HG03097 (cell line): ENCODE results near the gene EDEM3.
"Not testable (repeated sequence)": the region's sequence is repeated elsewhere in the genome, so short reads cannot be mapped to it uniquely, and the experiment has no call there.

ENCODE experiments used
- ATAC-seq: cut with Tn5 transposase; IDR thresholded peaks from one replicate; pipeline ENCODE4 v1.9.1; 2021; ENCODE audit not compliant: unreplicated experiment, low FRiP score

EDEM3 gene

DNA sequence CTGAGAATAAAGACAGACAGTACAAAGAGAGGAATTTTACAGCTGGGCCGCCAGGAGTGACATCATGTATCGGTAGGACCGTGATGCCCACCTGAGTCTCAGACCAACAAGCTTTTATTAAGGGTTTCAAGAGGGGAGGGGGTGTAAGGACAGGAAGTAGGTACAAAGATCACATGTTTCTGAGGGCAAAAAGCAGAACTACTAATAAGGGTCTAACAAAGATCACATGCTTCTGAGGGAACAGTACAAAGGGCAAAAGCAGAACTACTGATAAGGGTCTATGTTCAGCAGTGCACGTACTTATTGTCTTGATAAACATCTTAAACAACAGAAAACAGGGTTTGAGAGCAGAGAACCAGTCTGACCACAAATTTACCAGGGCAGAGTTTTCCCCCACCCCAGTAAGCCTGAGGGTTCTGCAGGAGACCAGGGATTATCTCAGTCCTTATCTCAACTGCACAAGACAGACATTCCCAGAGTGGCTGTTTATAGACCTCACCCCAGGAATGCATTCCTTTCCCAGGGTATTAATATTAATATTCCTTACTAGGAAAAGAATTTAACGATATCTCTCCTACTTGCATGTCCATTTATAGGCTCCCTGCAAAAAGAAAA lies 73.9 kb downstream of the EDEM3 start:
- not testable (repeated sequence) for ATAC-seq

DNA sequence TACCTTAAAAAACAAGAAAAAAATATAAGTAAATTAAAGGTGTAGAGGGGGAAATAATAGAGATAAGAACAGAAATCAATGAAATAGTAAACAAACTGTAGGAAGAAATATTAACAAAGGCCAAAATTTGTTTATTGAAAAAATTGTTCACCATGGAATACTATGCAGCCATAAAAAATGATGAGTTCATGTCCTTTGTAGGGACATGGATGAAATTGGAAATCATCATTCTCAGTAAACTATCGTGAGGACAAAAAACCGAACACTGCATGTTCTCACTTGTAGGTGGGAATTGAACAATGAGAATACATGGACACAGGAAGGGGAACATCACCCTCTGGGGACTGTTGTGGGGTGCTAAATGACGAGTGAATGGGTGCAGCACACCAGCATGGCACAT lies 75.2 kb downstream of the EDEM3 start:
- ATAC-seq: not testable (repeated sequence)

DNA sequence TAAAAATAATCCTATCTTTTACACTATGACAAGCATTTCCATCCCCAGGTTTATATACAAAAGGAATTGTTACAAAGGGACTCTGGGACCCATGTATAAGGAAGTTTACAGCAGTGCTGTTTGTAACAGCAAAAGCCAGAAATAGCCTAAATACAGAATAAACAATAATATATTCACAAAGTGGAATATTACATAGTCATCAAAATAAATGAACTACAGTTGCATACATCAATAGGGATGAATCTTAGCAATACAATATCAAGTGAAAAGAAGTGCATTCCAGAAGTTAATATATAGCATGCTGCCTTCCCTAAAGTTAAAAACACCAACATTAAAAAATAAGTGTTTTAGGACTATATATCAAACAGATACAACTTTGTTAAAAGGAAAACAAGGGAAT lies 77.3 kb downstream of the EDEM3 start:
- ATAC-seq: no peak

DNA sequence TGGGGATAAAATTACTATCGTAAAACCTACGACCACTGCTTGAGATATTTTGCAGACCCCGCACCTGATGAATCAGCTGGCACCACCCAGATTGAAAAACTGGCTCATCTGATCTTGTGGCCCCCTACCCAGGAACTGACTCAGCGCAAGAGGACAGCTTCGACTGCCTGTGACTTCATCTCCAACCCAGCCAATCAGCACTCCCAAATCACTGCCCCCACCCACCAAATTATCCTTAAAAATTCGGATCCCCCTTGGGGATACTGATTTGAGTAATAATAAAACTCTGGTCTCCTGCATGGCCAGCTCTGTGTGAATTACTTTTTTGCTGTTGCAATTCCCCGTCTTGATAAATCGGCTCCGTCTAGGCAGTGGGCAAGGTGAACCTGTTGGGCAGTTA lies 81.4 kb downstream of the EDEM3 start:
- ATAC-seq: no peak

DNA sequence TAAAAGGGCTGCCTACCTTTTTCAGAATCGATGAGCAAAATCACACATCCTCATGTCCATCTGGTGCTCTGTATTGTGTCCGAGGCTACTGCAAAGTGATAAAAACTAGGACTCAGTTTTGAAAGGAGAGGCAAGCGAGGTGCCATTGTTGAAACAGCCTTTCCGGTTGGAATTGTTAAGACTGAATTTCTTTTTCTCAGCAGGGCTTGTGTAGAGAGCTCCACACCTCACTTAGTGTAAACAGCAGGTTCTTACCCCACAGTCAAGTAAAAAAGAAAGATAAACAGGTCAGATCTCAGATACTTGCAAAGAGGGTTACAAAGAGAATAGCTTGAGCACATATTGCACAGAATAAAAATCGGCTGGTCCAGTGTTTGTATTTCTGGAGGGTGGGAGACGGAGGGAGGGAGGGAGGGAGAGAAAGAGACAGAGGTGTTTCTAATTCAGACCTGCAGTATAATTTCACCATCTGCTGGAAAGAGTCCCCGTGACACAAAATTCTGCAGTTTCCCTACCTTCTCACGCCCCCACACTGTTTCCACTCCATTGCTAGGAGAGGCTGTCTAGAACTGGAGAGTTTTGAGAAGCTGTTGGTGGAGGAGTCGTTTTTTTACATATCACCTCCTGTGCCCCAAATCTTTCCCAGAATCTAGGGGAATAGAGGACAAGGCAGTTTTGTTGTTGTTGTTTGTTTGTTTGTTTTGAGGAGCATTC lies 82.5 kb downstream of the EDEM3 start:
- no peak for ATAC-seq

DNA sequence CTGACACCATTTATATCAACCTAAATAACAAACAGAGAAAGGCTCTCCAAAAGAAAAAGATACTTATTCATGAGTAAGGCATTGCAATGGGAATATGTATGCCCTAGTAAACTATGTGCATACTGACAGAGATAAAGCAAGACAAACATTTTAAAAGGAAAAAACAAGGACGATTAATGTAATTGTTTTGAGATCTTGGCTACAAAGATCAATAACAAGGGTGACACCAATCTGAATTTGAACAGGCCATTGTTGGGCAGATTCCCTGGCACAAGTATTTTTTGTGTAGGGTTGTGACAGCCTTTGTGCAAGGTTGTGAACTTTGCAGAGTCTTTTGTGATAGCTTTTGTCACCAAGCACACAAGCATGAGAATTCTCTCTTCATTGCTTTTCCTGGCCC lies 85.3 kb downstream of the EDEM3 start:
- ATAC-seq: no peak

DNA sequence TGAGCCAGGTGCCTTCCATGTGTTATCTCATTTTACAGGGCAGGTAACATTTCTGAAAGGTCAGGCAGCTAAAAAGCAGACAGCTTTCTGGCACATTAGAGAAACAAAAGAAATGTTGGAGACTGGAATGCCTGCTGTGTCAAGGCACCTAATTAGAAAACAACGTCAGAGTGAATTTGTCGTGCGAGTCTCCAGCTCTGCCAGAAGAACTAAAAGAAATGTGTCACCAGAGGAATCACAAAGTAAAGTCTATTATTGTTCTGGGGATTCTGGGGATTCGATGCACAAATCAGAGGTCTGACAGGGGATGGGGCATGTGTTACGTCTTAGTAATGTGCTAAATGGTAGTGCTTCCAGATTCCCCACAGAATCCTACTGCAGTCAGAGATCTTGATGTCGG lies 89.3 kb downstream of the EDEM3 start:
- no peak for ATAC-seq

DNA sequence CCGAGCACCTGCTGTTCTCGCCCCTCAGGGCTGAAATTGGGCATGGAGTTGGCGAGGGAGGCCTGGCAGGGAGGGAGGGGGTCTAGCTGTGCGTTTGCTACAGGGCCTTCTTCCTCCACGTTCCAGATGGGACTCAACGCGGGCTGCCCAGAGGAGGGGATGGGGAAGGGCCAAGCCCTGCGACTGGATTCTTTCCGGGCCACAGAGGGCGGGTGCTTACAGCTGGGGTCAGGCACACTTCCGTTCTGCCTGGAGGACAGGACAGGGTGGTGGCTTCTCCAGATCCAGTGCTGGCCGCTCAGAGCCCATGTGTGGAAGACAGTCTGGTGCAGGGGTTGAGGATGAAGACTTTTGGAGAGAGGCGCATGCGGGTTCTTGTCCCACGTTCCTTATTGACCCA lies 90.0 kb downstream of the EDEM3 start:
- ATAC-seq: no peak

DNA sequence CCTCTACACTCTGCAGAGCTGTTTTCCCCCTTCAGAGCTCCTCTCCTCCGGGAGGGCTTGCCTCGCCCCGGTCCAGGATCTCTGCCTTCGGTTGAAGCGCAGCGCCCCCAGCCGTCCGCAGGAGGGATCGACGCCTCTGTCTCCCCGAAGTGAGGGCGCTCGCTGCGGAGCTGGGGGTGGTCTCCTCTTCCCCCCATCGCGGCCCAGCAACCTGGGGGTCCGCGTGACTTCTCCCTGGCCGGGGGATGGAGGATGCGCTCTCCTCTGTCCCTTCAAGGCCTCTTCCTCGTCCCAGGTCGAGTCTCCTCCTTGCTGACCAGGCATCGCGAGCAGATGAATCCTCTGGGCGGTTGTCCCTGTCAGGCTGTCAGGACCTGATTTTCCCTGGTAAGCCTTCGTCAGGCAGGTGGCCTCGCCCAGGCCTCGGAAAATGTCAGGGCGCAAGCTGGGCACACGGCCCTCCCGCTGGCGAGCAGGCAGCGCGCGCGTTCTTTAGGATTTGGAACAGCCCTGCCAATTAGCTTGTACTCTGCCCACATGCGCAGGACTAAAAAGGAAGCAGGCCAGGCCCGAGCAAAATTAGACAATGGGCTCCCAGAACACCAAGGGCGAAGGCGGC lies 90.5 kb downstream of the EDEM3 start:
- no peak for ATAC-seq

DNA sequence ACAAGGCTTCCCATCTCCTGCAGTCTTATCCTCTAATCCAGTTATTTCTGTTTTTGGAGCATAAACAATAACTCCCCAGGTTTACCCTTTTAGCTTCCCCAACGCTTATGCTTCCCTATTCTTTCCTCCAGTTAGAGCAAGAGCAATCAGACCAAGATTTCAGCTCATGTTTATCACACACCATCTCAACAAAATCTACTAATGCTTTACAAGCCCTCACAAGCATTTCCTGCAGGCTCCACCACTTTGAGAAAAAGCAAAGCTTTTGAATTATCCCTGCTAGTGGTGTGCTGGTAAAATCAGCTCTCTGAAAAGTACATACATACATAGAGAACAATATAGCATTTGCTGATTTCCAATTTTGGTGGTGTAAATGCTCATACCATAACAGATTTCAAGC lies 92.9 kb downstream of the EDEM3 start:
- no peak for ATAC-seq

DNA sequence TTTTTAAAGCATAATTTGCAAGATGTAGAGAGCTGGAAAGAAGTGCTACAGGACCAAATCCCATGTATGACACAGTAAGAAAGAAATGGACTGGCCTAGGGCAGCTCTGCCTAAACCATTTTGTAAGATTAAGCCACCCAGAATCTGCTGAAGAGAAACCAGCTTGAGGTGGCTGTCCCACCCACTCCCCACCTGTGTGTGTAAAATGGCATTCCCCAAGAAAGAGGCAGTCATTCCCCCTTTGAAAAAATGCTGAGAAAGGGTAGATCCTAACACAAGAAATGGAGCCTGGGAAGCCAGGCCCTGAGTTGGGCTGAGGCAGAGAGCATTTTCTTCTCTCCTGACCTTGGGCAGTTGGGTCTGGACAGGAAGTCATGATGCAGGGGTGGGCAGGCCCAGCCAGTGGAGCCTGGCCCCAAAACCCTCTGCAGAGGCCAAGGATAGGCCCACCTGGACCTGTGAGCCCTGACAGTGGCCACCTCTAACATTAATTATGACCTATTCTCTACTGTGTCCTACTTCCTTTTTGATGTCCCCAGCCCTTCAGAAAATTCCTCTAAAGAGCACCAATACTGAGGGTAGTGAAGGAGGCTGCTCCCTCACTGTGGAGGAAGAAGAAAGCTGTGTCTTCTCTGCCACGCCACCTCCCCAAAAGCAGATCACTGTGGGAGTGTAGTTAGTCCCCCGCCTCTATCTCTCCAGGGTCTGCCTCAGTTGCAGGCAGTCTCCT lies 94.0 kb downstream of the EDEM3 start:
- ATAC-seq: no peak

DNA sequence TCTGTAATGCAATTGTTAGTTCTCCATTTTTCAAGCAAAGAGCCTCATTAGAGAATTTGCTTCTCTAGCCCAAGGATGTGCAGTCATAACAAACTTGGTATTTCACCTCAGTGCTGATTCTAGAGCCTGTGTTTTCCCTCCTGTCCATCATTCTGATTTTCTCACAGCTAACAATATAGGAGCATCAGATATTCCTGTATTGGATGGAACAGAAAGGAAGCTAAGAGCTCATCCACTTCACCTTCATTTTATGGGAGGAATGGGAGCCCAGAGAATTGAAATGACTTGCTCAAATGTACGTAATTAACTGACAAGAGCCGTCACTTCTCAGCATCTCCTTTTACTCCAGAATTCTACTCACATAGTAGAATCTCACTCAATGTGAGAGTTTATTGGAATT lies 96.6 kb downstream of the EDEM3 start:
- ATAC-seq: no peak

DNA sequence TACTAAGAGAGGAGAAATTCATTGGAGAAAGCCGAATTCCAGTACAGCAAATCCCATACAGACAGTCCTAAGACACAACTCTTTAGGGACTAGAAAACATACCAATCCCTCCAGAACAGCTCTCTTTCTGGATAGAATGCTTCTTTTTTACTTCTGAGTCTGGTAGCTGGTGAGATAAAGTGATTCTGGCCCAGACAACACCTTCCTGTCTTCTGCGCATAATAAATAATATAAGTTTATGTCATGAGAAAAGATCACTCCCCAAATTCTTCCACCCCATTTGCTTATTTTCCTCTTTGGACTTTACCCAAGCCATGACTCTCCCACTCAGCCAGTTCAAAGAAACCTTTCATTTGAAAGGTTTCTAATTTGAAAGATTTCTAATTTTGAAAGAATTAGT lies 98.4 kb downstream of the EDEM3 start:
- ATAC-seq: no peak

DNA sequence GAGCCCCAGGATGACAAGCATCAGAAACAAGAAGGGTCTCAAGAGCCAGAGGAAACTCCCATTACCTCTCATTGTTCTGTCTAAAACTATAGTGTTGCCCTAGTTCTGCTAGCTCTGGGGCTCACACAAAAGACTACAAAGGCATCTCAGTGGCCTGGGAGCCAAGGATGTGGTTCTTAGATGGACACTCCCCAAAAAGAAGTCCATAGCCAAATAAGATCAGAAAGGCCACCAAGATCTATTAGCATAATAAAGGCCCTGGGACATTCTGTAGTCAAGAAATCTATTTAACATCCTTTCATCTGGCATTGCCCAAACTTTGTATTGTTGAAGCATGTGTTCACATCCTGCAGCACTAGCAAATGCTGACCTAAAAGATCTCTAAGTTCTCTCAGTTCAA lies 99.5 kb downstream of the EDEM3 start:
- ATAC-seq: no peak

DNA sequence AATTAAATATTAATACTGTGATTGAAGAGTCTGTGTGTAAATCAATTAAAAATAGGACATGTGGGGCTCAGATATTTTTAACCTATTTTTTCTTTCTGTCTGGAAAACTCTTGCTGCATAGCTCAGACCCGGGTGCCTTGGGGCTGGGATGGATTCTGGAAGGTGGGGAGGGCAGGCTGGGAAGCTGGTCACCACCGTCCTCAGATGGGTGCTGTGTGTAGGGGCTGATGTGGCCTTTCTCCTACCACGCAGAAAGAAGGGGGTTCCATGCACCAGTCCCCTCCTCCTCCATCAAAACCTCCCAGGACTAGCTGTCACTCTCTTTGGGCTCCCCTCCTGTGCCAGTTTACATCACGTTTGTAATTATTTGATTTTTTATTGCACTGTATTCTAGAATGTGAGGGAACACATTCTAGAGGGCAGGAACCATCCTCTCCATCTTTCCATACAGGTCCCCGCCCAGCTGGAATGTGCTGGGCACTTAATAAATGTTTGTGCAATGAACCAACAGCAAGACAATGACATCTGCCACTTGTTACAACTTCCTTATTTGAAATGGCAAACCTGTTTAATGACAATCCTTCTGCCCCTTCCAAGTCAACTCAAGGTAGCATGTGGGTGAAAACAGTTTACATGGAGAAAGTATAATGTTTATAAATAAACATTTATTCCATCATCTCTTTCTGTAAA lies 104.3 kb downstream of the EDEM3 start:
- no peak for ATAC-seq

DNA sequence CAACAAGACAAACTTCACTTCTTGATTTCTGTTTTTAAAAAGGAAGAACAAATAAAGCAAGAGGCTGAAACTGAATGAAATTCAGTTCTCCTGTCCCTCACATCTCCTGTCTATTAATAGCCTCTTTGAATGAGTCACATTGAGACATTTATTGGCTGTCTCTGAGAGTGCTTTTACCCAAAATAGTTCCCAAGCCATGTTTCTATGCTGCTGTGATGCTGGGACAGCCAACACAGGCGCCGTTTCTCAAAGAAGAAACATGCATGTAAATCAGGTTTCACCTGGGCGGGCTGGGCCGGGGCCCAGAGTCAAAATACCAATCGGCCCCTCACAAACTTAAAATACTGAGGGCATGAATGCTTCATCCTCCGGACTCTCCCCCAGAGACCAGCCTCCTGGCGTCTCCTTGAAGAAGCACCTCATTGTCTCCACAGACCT lies 105.2 kb downstream of the EDEM3 start:
- no peak for ATAC-seq

DNA sequence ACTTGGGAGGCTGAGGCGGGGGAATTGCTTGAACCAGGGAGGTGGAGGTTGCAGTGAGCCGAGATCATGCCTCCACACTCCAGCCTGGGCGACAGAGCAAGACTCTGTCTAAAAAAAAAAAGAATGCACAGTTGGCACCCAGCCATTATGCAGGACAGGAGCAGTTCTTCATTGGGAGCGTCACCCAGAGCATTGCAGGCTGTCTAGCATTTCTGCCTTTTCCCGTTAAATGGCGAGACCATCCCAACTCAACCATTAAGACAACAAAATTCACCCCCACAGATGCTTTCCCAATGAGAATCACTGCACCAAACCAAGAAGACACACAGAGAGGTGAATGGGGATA lies 105.8 kb downstream of the EDEM3 start:
- no peak for ATAC-seq

DNA sequence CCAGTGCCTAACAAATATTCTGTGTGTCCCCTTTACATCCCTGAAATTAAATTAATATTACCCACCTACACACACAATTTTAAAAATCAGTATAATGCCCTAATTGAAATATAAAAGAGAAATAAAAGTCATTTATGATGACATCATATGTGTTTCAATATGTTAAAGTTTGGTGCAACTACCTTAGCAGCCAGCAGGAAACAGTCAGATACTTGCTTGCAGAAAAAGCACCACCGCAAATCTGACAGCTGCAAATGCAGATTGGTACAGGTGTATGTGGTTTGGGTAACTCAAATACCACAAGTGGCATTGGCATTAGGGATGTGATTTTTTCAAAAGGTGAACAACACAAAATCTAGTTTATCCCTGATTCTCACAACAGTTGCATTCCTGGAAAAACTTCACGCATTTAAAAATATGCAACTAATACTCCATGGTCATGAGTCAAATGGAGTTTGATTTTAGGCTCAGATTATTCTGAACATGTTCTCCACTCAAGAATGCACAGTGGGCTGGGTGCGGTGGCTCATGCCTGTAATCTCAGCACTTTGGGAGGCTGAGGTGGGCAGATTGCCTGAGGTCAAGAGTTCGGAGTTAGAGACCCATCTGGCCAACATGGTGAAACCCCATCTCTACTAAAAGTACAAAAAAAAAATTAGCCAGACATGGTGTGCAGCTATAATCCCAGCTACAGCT lies 106.3 kb downstream of the EDEM3 start:
- ATAC-seq: no peak

DNA sequence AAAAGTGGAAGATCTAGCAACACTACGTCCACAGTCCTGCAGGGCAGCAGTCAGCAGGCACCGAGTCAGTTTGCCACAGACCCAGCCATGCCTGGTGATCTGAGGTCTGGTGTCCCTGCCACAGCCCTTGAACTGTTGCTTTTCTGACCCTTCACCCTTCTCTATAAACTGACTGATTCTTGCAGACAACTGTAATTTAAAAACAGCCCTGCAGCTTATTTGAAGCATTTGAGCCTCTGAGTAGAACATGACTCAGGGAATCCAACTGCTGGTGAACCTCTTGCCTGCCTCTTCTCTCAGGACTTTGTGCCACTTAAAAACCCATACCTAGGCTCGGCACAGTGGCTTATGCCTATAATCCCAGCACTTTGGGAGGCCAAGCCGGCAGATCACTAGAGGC lies 107.2 kb downstream of the EDEM3 start:
- no peak for ATAC-seq

DNA sequence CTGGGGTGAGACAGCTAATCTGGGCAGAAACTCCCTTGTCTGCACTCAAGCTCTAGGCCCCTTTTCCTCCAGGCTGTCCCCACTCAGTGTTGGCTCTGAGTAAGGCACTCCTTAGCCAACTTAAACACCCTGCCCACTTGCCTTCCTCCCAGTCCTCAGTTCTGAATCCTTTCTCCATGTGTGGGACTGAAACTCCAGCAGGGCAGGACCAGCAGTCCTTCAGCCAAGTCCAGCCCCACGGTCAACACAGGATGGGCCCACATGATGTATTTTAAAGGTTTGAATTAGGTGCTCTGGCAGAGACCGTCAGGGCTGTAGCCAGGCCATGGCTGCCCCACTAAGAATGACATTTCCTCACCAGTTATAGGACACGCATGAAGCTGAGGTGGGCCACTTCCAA lies 107.8 kb downstream of the EDEM3 start:
- ATAC-seq: no peak
